ENCODE data around the gene ZNF205.

DNA sequence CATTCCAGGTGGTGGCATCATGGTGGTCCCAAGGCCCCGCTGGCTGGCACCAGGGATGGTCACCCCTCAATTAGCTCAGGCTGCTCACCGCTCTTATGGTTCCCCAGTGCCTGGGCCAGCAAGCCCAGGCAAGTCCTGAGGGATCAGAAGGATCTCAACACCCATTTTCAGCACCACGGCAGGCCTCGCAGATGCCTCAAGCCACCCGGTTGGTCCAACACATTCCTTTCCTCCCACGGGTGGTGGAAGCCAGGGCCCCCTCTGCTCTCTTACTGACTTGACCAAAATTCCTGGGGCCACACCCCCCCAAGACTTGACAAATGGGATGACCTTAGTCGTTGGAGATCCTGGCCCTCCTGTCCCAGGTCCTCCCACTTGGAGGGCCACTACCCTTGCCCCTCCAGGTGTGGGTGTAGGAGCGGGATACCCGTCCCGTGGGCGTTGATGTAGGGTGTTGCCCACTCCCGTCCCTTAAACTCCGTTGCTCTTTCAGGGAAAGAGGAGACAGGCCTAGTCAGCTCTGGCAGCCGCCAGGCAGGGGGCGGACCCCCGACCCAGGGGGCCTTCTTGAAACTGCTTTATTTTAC is 5.9 kb downstream of the ZNF205 start:
- TF ChIP-seq POLR2A (IDR thresholded peaks at IDR 0.05; ENCODE audit: low read length) (no peak), GATA1 (IDR thresholded peaks at IDR 0.05; ENCODE audit: low read depth, low read length) (no peak)

Data from erythroblast (primary cell).